IPS-NIHi11 (cell line): ENCODE measurements around the gene SAE1.

Experiments used
- DNase-seq: peaks from one replicate; pipeline ENCODE4 v3.0.0; 2012; ENCODE audit warnings: mixed read lengths, low spot score

SAE1 gene

GRCh38 chr19:47161876-47162489 lies 31.3 kb downstream of the SAE1 start:
- DNase-seq = no peak

- DNase-seq = no peak
These were observed 37.4 kb downstream of the SAE1 start for GRCh38 chr19:47168065-47168464.

GRCh38 chr19:47172666-47173455 lies 42.2 kb downstream of the SAE1 start:
- DNase-seq = no peak

- DNase-seq = no peak
These were observed 45.5 kb downstream of the SAE1 start for GRCh38 chr19:47176071-47176626.

- no peak for DNase-seq
These were observed 46.0 kb downstream of the SAE1 start for GRCh38 chr19:47176627-47177090.

- no peak for DNase-seq
These were observed 49.1 kb downstream of the SAE1 start for GRCh38 chr19:47179653-47180310.

GRCh38 chr19:47183601-47184000 lies 53.0 kb downstream of the SAE1 start:
- DNase-seq = no peak

GRCh38 chr19:47186446-47187334 lies 56.1 kb downstream of the SAE1 start:
- DNase-seq = no peak

- no peak for DNase-seq
These were observed 56.7 kb downstream of the SAE1 start for GRCh38 chr19:47187335-47187655.

- DNase-seq = no peak
These were observed 57.2 kb downstream of the SAE1 start for GRCh38 chr19:47187797-47188196.

GRCh38 chr19:47188507-47189033 lies 57.9 kb downstream of the SAE1 start:
- DNase-seq = no peak

- DNase-seq = no peak
These were observed 59.6 kb downstream of the SAE1 start for GRCh38 chr19:47190167-47190727.

- no peak for DNase-seq
These were observed 64.8 kb downstream of the SAE1 start for GRCh38 chr19:47195434-47195833.

- DNase-seq = no peak
These were observed 66.5 kb downstream of the SAE1 start for GRCh38 chr19:47197141-47197540.

GRCh38 chr19:47200530-47200929 lies 69.9 kb downstream of the SAE1 start:
- DNase-seq = no peak

GRCh38 chr19:47203254-47203653 lies 72.6 kb downstream of the SAE1 start:
- no peak for DNase-seq

- DNase-seq = no peak
These were observed 78.9 kb downstream of the SAE1 start for GRCh38 chr19:47209319-47210179.

GRCh38 chr19:47210180-47210490 lies 79.5 kb downstream of the SAE1 start:
- no peak for DNase-seq

GRCh38 chr19:47210689-47211316 lies 80.2 kb downstream of the SAE1 start:
- peak; percentile 76 for DNase-seq

- DNase-seq = no peak
These were observed 84.9 kb downstream of the SAE1 start for GRCh38 chr19:47215581-47215980.
